KG1 (cell line): ENCODE measurements around the gene TTC23L.

Source experiments
- DNase-seq: peaks from one replicate; lab custom pipeline; 2025; lab: John Stamatoyannopoulos, UW

Gene TTC23L

DNA sequence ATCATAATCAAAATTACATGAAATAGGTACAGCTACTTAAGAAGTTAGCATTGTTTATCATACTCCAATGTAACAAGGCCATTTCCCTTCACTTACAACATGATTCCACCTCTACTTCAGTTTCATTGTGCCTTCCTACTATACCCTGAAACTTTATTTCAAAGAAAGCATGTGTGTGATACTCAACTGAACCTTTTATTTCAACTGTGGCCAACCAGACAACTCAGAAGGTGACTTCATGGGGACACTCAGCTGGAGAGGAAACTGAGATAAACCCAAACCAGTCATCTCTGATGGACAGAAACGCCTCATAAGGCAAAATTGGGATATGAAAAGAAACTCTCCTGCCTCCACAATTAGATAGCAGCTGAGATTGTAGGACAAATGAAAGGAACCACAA is 5.9 kb upstream of the TTC23L start:
- no peak for DNase-seq

DNA sequence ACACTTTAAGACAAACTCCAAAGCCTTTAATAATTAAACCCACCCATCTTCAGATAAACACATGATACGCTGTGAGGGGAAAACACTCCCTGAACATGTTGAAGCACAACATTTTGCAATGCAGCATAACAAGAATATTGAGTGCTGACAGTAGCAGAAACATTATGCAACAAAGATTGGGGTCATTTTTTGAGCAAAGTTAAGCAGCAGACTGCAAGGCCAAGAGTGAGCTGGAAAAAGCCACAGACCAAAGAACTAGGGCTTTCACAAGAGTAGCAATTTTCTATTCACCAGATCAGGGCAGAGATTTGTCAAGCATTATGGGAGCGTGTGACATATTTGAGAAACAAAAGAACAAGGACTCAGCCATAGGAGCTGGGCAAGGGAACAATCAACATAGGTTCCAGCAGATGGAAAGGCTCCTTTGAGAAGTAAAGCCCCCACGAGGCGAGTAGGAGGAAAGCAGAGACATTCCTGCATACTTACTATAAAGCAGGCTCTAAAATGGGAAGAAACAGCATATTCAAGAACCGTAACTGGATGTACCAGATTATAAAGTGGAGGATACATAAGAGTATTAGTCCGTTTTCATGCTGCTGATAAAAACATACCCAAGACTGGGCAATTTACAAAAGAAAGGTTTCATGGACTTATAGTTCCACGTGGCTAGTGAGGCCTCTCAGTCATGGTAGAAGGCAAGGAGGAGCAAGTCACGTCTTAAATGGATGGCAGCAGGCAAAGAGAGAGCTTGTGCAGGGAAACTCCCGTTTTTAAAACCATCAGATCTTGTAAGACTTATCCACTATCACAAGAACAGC is 4.8 kb upstream of the TTC23L start:
- no peak for DNase-seq

DNA sequence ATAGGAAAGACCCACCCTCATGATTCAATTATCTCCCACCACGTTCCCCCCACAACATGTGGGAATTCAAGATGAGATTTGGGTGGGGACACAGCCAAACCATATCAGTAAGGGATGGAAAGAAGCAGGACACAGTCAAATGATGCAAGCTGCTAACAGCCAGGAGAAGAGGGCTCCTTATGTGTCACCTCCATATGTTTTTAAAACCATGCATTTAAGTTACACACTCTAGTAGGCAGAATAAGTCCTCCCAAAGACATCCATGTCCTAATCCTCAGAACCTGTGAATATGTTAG is 4.2 kb upstream of the TTC23L start:
- no peak for DNase-seq

DNA sequence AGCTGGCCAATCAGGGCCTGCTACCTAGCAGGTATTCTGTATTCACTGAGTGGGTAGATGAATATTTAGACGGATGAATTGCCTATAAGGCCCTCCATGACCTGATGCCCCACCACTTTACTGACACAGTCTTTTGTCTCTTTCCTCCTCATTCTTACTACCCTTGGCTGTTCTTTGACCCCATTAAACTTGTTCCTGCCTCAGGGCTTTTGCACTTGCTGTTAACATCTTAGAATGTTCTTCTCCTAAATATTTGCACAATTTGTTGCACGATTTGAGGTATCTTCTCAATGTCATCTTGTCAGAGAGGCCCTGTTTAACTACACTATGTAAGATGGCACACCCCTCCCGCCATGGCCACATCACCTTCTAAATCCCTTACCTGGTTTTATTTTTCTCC is 3.3 kb upstream of the TTC23L start:
- DNase-seq: no peak

DNA sequence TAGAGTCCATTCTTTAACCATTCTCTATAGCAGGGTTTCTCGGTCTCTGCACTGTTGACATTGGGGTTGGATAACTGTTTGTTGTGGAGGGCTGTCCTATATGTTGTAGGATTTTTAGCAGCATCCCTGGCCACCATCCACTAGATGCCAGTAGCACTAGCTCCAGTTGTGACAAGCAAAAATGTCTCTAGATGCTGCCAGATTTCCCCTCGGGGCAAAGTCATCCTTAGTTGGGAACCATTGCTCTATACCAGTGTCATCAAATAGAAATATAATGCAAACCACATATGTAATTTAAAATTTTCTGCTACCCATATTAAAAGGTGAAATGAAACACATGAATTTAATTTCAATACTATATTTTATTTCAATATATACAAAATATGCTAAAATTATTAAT is 2.9 kb downstream of the TTC23L start:
- no peak for DNase-seq

DNA sequence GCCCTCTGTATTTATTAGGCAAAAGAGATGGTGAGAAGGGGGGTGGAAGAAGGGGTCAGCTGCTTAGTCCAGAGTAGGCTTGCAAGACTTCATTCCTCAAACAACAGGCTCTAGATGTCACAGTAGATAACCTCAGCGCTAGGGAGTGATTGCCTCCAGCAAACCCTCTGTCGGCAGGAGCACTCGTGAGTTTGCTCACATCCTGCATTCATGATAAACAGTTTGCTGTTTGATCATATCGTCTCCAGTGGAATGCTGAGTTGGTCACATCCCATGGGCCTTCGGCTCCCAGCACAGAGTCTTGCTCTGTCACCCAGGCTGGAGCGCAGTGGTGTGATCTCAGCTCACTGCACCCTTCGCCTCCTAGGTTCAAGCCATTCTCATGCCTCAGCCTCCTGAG is 3.6 kb downstream of the TTC23L start:
- no peak for DNase-seq

DNA sequence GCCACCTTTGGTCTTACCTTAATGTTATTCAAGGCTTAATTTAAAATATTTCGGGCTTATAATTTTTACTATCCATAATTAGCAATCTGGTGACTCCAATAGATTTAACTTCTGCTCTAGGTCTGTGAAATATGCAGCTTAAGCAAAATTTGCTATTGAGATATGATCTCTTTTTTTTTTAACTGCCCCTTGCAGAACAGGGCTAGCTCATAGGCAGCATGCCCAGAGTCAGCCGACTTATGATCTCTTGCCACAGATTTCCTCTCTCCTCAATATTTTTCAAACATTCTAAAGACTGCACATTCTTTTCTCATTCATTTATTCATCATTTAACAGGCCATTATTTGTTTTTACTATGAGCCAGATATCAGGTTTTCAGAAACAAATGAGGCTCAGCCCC is 4.5 kb downstream of the TTC23L start:
- no peak for DNase-seq

DNA sequence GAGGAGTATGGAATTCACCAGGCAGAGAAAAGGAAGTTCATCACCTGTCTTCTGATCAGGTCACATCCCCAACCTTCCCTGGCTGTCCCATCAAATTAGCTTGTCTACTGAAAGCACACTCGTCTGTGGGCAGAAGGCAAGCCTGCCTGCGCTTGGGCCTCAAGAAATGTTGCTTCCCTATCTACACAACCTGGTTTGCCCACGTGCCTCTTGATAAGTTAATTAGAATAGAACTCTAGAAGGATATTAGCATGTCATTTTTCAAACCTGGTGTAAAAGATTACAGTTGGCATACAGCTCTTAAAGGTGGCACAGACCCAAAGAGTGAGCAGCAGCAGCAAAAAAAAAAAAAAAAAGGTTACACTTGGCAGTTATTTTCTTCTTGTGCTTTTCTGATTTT is 5.1 kb downstream of the TTC23L start:
- no peak for DNase-seq

DNA sequence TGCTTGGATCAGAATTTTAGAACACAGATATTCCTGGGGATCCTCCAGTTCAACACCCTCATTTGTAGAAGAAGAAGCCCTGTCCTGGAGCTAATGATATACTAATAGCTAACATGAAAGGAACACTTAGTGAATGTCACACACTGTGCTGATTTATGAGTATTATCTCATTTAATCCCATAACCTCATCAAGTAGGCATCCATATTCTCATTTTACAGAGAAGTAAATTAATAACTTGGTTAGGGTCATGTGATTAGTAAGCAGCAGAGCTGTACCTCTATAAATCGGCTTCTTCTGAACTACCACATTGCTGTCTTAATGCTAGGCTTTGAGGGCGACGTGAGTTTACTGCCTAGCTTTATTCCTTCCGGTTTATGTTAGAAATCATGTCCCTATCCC is 6.0 kb downstream of the TTC23L start:
- DNase-seq: no peak

DNA sequence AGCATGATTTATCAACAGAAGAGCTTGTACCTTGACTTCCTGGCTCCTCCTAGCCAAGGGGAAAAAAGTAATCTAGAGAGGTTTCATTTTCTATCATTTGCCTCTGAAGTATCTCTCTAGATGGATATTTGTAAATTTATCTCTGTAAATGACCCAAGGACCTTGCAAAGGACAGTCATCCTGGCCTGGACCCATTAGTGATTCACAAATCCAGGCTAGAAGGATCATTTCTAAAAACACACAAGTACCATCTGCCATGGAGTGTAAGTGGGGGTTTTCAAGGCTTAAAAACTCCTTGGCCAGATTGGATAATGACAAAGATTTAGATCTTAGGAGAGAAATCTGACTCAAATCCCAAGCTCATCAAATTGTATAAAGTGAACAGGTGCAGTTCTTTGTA is 8.1 kb downstream of the TTC23L start:
- DNase-seq: no peak

DNA sequence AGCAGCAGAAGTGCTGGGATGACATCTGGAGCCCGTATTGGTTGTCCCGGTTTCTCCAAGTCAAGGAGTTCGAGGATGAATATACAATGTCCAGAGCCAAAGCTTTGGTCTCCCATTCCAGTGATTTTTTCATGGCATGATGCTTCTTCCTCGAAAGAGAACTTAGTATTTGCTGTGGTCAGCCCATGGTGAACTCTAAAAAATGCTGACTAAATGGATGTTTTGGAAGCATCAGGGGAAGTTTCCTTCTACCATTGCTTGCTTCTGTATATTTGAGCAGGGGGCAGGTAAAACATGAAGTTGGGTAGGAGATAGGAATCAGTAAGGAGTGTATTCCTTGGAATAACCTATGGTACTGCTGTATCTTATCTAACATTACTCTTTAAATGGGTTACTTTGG is 8.6 kb downstream of the TTC23L start:
- DNase-seq: no peak

DNA sequence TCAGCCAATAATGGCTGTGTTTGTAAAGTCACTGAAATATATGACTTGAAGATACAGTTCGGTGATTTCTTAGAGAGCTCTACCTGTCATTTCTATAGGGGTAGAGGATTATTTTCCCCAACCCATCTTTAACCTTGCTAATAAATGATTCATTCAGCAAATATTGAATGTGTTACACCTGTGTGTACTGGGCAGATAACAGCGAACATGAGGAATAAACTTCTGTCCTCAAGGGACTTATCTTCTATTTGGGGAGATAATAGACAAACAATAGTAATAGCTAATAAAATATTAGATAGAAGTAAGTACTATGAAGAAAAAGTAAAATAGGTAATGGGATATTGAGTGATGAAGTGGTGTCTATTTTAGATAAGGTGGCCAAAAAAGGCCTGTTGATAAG is 9.3 kb downstream of the TTC23L start:
- DNase-seq: no peak

DNA sequence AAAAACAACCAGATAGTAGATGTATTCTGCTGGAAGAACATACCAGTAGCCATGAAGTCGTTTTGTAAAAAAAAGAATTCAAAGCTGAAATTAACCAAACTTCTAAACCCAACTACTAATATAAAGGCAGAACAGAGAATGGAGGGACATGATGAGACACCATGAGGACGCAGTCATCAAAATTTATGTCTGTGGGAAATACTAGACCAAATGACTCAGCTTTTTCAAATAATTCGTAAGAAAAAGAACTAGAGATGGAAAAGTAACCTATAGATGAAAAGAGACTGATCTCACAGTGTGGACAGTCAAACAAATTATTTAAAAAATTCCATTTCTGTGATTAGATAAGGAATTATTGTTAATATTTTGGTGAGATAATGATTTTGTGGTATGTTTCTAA is 10.3 kb downstream of the TTC23L start:
- no peak for DNase-seq

DNA sequence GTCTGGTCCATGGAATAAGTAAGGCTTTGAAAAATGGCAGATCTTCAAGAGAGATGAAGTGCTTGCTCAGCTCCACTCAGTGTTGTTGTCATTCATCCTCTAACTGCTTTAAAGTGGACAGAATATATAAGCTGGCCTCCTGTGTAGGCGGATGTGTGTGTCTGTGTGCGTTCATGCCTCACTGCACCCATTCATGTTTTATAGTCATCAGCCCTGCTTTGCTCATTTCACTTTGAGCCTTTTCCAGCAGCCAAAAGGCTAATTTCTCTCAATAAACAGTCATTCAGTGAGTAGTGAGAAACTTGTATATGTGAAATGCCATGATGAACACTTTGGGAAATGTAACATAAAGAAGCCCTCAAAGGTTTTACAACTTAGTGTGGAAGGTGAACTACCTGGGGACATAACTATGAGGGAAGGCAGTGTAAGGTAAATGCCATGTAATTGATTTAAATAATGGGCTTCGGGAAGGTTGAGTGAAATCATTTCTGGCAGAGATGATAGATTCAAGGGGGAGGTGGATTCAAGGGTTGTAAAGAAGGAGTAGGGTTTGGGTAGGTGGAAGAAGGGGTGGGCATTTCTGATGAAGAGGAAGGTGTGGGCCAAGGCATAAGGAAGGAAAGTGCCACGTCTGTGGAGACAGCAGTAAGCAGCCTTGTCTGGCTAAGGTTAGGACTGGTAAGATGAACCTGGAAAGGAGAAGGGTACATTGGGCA is 15.7 kb downstream of the TTC23L start:
- DNase-seq: no peak

DNA sequence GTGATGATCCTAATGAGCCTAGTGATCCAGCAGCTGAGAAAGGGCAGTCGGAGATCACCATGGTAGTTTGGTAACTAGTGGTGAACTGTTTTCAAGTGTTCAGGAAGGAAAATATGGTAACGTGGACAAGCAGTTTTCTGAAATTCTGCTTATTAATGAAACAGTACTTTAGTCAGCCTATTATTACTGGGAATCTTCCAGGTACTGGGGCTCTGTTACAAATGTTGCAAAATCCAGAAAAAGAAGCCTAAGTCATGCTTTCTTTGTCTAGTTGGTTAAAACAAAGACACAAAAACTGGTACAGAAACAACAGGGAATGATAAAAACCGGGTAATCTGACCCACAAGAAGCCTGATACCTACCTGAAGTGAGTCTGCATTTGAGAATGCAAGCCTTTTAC is 18.2 kb downstream of the TTC23L start:
- DNase-seq: no peak

DNA sequence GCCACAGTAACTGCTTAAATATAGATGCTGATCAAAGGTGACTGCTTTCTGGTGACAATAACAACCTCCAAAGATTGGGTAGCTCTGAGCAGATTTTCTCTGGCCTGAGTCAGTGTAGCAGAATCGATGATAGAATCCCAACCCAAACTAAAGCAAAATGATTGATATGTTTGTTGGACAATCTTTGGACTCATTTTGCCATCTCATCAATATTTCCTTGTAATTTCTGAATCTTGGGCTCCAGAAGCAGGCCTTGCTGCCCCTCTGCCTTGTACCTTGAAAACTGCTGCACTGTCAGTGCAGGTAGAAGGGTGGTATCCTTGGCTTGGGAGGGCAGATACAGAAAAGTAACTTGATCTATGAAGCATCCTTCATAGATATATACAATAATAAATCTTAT is 18.9 kb downstream of the TTC23L start:
- DNase-seq: no peak

DNA sequence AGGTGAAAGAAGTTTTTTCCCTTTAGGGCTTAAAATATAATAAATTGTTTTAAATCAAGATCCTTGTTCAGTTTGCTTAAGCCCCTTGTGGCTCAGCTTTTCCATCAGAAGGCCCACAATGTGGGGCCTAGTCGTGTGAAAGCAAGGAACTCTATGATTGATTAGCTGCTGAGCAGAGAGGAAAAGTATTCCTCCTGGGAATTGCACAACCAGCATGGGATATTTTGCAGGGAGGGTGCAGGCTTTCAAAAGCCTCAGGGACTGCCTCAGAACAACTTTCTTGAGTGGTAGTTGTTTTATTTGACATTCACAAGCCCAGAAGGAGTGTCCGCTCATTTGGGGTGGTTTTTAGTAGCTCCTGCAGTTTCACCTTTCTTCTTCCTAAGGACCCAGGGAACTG is 19.8 kb downstream of the TTC23L start:
- no peak for DNase-seq

DNA sequence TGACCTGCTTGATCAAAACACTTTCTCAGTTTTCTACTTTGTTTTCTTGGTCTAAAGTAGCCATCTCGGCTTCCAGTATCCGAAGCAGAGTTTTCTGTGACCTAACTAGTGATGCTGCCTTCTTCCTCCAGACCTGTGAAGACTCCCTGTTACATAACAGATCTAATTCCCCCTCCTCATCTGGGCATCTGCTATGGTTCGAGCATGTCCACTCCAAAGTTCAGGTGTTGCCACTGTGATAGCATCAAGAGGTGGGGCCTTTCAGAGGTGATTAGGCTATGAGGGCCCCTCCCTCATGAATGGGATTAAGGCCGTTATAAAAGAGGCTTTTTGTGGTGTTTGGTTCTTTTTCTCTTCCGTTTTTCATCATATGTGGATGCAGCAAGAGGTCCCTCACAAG is 20.3 kb downstream of the TTC23L start:
- DNase-seq: no peak

DNA sequence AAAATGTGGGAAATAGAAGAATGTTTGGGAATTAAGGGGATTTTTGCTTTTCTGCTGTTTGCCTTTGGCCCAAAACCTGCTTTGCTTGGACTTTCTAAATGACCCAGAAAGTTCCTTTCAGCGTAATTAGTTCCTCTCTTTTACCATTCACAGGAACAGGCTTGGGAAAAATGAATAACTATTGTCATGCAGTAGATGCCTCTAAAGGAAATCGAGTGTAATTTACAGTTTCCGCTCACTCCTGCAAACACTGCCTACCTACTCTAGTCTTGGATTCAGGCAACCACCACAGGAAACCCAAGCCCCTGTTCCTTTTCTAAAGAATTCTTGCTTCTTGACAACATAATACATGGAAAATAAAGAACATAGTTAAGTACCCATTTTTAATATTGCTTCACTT is 25.0 kb downstream of the TTC23L start:
- DNase-seq: no peak

DNA sequence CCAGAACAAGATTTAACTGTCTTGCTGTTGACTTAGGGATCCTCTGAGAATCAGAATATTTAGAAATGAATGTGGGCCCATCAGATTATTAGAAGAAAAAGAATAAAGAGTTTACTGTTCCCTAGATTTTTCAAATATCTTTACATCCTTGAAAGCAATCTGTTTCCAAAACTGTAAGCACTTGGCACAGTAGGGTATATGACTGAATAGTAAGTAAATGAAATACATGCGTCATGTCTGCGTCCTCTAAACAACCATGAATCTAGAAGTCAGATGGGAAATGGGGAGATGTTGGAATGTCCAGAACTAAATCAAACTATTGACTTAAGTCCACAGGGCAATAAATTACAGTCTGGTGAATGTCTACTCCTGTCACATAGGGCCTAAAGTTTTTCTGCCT is 26.1 kb downstream of the TTC23L start:
- DNase-seq: no peak

DNA sequence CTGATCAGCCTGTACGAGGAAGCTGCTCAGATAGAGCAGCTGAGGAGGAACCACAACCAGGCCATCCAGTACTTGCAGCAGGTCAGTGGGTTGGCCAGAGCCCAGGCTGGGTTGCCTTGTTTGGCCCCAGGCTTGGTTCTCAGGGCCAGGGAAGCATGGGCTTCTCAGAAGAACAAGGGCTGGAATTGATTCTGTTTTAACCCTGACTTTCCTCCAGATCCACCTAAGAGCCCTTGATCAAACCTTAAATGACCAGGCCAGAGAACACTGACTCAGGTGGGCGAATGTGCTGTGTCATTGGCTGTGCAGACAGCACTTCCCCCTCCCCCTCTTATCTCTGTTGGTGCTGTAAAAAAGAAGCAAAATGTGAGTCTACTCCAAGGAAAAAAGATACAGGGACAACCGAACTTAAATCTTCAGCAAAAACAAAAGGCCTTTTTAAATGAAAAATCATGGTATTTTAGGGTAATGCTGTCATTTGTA is 28.1 kb downstream of the TTC23L start:
- DNase-seq: no peak

DNA sequence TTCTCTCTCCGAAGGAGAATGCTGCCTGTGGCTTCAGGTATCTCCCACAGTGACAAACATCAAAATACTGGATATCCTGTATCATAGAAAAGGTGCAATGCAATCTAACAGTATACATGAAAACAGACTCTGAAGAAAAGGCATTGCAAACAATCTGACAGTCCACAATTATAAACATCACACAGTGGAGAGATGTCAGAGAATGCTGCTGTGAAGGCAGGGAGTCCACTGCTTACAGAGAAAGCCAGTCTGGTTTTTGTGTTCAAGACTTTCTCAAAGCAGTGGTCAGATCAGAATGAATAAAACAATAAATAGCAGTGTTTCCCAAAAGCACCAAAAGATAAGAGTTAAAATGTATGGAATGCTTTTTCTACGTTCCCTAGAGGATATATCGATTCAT is 28.7 kb downstream of the TTC23L start:
- DNase-seq: no peak

DNA sequence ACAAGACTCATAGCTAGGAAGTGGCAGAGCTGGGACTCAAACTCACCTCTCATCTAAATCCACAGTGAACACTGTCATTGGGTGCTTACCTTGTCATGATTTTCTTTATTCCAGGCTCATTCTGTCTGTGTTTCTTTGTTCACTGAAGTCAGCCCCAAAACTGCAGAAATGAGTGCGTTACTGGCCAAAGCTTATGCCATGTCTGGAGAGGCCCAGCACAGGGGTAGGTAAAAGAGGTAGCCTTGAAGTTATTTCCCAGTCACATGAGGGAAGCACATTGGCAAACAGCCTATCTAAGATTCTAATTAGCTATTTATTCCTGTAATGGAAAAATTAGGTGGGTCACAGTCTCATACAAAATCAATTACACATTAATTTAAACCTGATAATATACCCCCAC is 29.8 kb downstream of the TTC23L start:
- no peak for DNase-seq

DNA sequence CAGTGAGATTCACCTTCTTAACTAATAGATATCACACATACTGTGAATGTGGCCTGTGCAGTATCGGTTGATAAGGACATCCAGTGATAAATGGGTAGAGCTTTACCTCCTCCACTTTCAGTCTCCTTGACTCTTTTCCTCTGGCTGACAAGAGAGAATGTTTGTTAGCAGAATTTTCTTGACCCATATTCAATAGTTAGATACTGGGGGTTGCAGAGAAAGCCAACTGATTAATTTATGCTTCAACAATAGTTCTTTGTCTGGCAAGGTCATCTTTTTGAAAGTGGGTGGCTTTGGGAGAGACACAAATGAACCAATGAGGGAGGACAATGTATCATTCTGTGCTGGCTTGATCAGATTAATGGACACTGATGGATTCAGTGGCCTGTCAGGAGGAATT is 30.3 kb downstream of the TTC23L start:
- DNase-seq: no peak
